ENCODE data around the gene ZCRB1.
A peak's percentile ranks its signal among the peaks of the same experiment; 100 is the strongest.

The ZCRB1 gene

GRCh38 chr12:42336286-42336685 is 10.4 kb upstream of the ZCRB1 start:
- no peak for TF ChIP-seq CTCF (IDR thresholded peaks at IDR 0.05)

- peak; percentile 62 for TF ChIP-seq CTCF (IDR thresholded peaks at IDR 0.05)
These were observed 6.7 kb upstream of the ZCRB1 start for GRCh38 chr12:42332301-42333285.

- TF ChIP-seq CTCF (IDR thresholded peaks at IDR 0.05): no peak
These were observed 1.3 kb upstream of the ZCRB1 start for GRCh38 chr12:42327227-42327590.

GRCh38 chr12:42326541-42327226 is 790 bp upstream of the ZCRB1 start:
- TF ChIP-seq CTCF (IDR thresholded peaks at IDR 0.05): no peak

- TF ChIP-seq CTCF (IDR thresholded peaks at IDR 0.05): no peak
These were observed 605 bp downstream of the ZCRB1 start for GRCh38 chr12:42325326-42325652.

- no peak for TF ChIP-seq CTCF (IDR thresholded peaks at IDR 0.05)
These were observed 2.0 kb downstream of the ZCRB1 start for GRCh38 chr12:42323856-42324255.

GRCh38 chr12:42322567-42322966 is 3.3 kb downstream of the ZCRB1 start:
- no peak for TF ChIP-seq CTCF (IDR thresholded peaks at IDR 0.05)
